B cell (primary cell): Measurements from ENCODE around the gene UQCC3. TPM values are rescaled to one million over a fixed set of nuclear protein-coding genes. Genes with fewer than 3 reads are reported as not detected.

Experiments
- ATAC-seq: fragments of 200-7000 bp; cut with Tn5 transposase; one replicate; pipeline ENCODE4 v1.10.0; 2021; ENCODE audit warnings: low read depth, mild to moderate bottlenecking, moderate number of reproducible peaks, moderate library complexity
- CTCF ChIA-PET: fragments of 350-600 bp; sonication (Branson Sonifier 250); formaldehyde crosslinking; loops from one replicate; lab custom pipeline; 2021; ENCODE audit warnings: antibody characterized with exemption, inconsistent platforms; lab: Charles Lee
- POLR2A ChIA-PET: fragments of 350-600 bp; sonication (Branson Sonifier 250); formaldehyde crosslinking; loops from one replicate; lab custom pipeline; 2021; ENCODE audit warnings: antibody characterized with exemption; lab: Charles Lee
- DNase-seq: peaks from one replicate; pipeline ENCODE4 v3.0.0; 2013
- H2AFZ ChIP-seq: 2 replicates; pipeline ENCODE4 v1.6.1; 2012; ENCODE audit warnings: mild to moderate bottlenecking, low read depth, low read length; ENCODE audit not compliant: insufficient read depth, poor library complexity, severe bottlenecking
- H3K27ac ChIP-seq, 2 donors: 1 replicate in 1 of 2; 2 replicates in 1 of 2; pipeline ENCODE4 v1.5.1; 2012 to 2013; ENCODE audit warnings: low read length in 2 of 2, mild to moderate bottlenecking in 2 of 2, moderate library complexity in 1 of 2
- H3K27me3 ChIP-seq, 4 experiments: fragments of 200-600 bp in 1 of 4; sonication (generic) in 1 of 4; replicated peaks in 1 of 4; 1 replicate in 2 of 4; 2 replicates in 2 of 4; pipeline versions ENCODE4 v1.6.1 to v1.7.0; 2013 to 2016; ENCODE audit warnings: low read length in 3 of 4, mild to moderate bottlenecking in 2 of 4, mixed read lengths in 1 of 4, moderate library complexity in 1 of 4; ENCODE audit not compliant: insufficient read depth in 4 of 4, control insufficient read depth in 3 of 4; ENCODE audit errors: control extremely low read depth in 1 of 4
- H3K36me3 ChIP-seq, 2 experiments: replicated peaks in 1 of 2; 1 replicate in 1 of 2; 2 replicates in 1 of 2; pipeline versions ENCODE4 v1.6.1 to v1.7.1; 2013; ENCODE audit warnings: low read length in 1 of 2; ENCODE audit not compliant: insufficient read depth in 2 of 2, control insufficient read depth in 1 of 2; ENCODE audit errors: control extremely low read depth in 1 of 2, extremely low read depth in 1 of 2
- H3K4me1 ChIP-seq, 2 donors: fragments of 200-600 bp in 1 of 2; sonication (generic) in 1 of 2; 1 replicate in 1 of 2; 2 replicates in 1 of 2; pipeline versions ENCODE4 v1.5.1 to v1.6.1; 2013 to 2017; ENCODE audit warnings: low read length in 2 of 2; ENCODE audit not compliant: control insufficient read depth in 2 of 2, insufficient read depth in 2 of 2
- H3K4me2 ChIP-seq: replicated peaks from 2 replicates; pipeline ENCODE3; 2012; ENCODE audit warnings: mild to moderate bottlenecking, low read depth, low read length; ENCODE audit not compliant: poor library complexity, severe bottlenecking
- H3K4me3 ChIP-seq, 5 experiments: fragments of 200-600 bp in 1 of 5; sonication (generic) in 1 of 5; 1 replicate in 3 of 5; 2 replicates in 2 of 5; pipeline versions ENCODE4 v1.5.1 to v1.7.0; 2011 to 2016; ENCODE audit warnings: low read length in 4 of 5, mild to moderate bottlenecking in 4 of 5, low read depth in 2 of 5, control low read depth in 1 of 5, moderate library complexity in 1 of 5; ENCODE audit not compliant: insufficient read depth in 1 of 5; ENCODE audit errors: control extremely low read depth in 1 of 5, extremely low read depth in 1 of 5
- H3K79me2 ChIP-seq: fragments of 200-600 bp; sonication (generic); one replicate; pipeline ENCODE4 v1.6.0; 2016; ENCODE audit warnings: low read length; ENCODE audit not compliant: control insufficient read depth, insufficient read depth
- H3K9ac ChIP-seq: fragments of 200-600 bp; sonication (generic); 2 replicates; pipeline ENCODE4 v1.6.1; 2017; ENCODE audit warnings: mild to moderate bottlenecking, low read length, moderate library complexity
- H3K9me3 ChIP-seq, 3 donors: one replicate each; pipeline versions ENCODE4 v1.6.1 to v1.7.1; 2013; ENCODE audit warnings: low read length in 2 of 3; ENCODE audit not compliant: control insufficient read depth in 2 of 3, insufficient read depth in 1 of 3; ENCODE audit errors: control extremely low read depth in 1 of 3
- H4K20me1 ChIP-seq: 2 replicates; pipeline ENCODE4 v1.6.0; 2012; ENCODE audit warnings: mild to moderate bottlenecking, low read length; ENCODE audit not compliant: insufficient read depth, control insufficient read depth, poor library complexity, severe bottlenecking
- H3K27ac Mint-ChIP-seq: one replicate; pipeline ENCODE4 v1.8.0; 2021; ENCODE audit warnings: mixed read lengths
- H3K27me3 Mint-ChIP-seq: one replicate; pipeline ENCODE4 v1.8.0; 2021; ENCODE audit warnings: mixed read lengths
- H3K4me1 Mint-ChIP-seq: one replicate; pipeline ENCODE4 v1.8.0; 2021; ENCODE audit warnings: mixed read lengths
- H3K4me3 Mint-ChIP-seq: one replicate; pipeline ENCODE4 v1.8.0; 2021; ENCODE audit warnings: mixed read lengths
- H3K9me3 Mint-ChIP-seq: one replicate; pipeline ENCODE4 v1.8.0; 2022; ENCODE audit warnings: mixed read lengths; ENCODE audit not compliant: insufficient read depth
- CTCF ChIP-seq: fragments of 200-600 bp; IDR thresholded peaks from one replicate; pipeline ENCODE4 v1.8.0; 2022; ENCODE audit warnings: antibody characterized with exemption, mild to moderate bottlenecking
- EZH2 ChIP-seq: IDR thresholded peaks from 2 replicates; pipeline ENCODE4 v1.6.1; 2012; ENCODE audit warnings: borderline replicate concordance, low read depth, mild to moderate bottlenecking, moderate library complexity, low read length; ENCODE audit not compliant: insufficient read depth, poor library complexity, severe bottlenecking
- WGBS: methylation state at CpG from one replicate; pipeline ENCODE4 v1.1.5; 2013; ENCODE audit warnings: missing lambda C conversion rate; ENCODE audit not compliant: insufficient coverage; 5-methylcytosine and 5-hydroxymethylcytosine counted together
- intact Hi-C: fragments of 100-400 bp; cut with micrococcal nuclease; formaldehyde crosslinking; loops from one replicate; pipeline ENCODE4 v1.10.0; 2022
- polyA plus RNA-seq: library from polyadenylated mRNA; depleted of rRNA; stranded (reverse); fragments of >200 nt; gene quantifications from 2 replicates; pipeline ENCODE4 v1.2.3, GENCODE V29; 2012
- small RNA-seq: library from RNA; depleted of rRNA; stranded (forward); fragments of <200 nt; gene quantifications from one replicate; pipeline ENCODE3, GENCODE V24; 2012; ENCODE audit warnings: low replicate concordance, low read depth; ENCODE audit not compliant: insufficient read length
- total RNA-seq, 2 donors: library from RNA; stranded (reverse); fragments of 120-200 nt in 1 of 2; gene quantifications; 1 replicate in 1 of 2; 2 replicates in 1 of 2; pipeline versions ENCODE4 v1.2.3 to v1.2.4, GENCODE V29; 2013 to 2022

Gene UQCC3
- total and polyA plus RNA-seq, 2 donors (not counting 1 experiment from before 2014, with no cell fraction given) = 5.6 to 6.5 TPM

GRCh38 chr11:62721994-62722393 lies 50.5 kb downstream of the UQCC3 start:
- no peak overlapping the region for H3K4me3 ChIP-seq
- H3K36me3 ChIP-seq = peaks cover 7 to 73% of the 10 kb centered on the region in 2 experiments
- no CpG with 5 or more reads among the region's 7 CpGs for WGBS
- ATAC-seq (no peak), DNase-seq (no peak)
- TF ChIP-seq EZH2 = no peak
- TF ChIP-seq CTCF = no peak
- ChIA-PET CTCF (no interaction called here), POLR2A (no interaction called here)
- peaks cover 45% of the 10 kb centered on the region for H3K4me1 Mint-ChIP-seq
- no peak overlapping the region for H2AFZ ChIP-seq
- peaks cover 54% of the 10 kb centered on the region for H4K20me1 ChIP-seq
- no peaks in the 10 kb centered on the region for H3K9me3 Mint-ChIP-seq
- no peak overlapping the region for H3K9ac ChIP-seq
- H3K27ac Mint-ChIP-seq = no peak overlapping the region
- no peak overlapping the region for H3K4me3 Mint-ChIP-seq
- H3K4me2 ChIP-seq = no peak overlapping the region
- H3K27me3 ChIP-seq = no peaks in the 10 kb centered on the region
- no peak overlapping the region for H3K27ac ChIP-seq
- H3K4me1 ChIP-seq = peaks cover 27 to 29% of the 10 kb centered on the region in 2 donors
- intact Hi-C loops = no loop called here
- no peaks in the 10 kb centered on the region for H3K27me3 Mint-ChIP-seq
- H3K9me3 ChIP-seq = no peaks in the 10 kb centered on the region
- H3K79me2 ChIP-seq = peaks cover 97% of the 10 kb centered on the region

Small RNA genes within 50 kb of the gene (small RNA-seq; reads per million reads assigned to genes)
- not detected for gene SNORA57

Other genes starting within 250 kb of the UQCC3 start
- gene AHNAK, start 124.9 kb upstream of the UQCC3 start, total RNA-seq = 228 and 229 TPM in 2 replicates
- gene AHNAK, start 124.9 kb upstream of the UQCC3 start, polyA plus RNA-seq = 58.1 and 63.7 TPM in 2 replicates
- gene EEF1G, start 97.8 kb upstream of the UQCC3 start, total RNA-seq = 1,778 and 1,867 TPM in 2 replicates
- 1,359 and 1,582 TPM in 2 replicates for gene EEF1G, start 97.8 kb upstream of the UQCC3 start, polyA plus RNA-seq
- gene TUT1, start 80.2 kb upstream of the UQCC3 start, total RNA-seq = 33.8 and 47.7 TPM in 2 replicates
- gene TUT1, start 80.2 kb upstream of the UQCC3 start, polyA plus RNA-seq = 31.1 and 31.6 TPM in 2 replicates
- 127 and 139 TPM in 2 replicates for gene MTA2, start 69.8 kb upstream of the UQCC3 start, total RNA-seq
- gene MTA2, start 69.8 kb upstream of the UQCC3 start, polyA plus RNA-seq = 37.2 and 46.9 TPM in 2 replicates
- 127 and 135 TPM in 2 replicates for gene EML3, start 58.9 kb upstream of the UQCC3 start, total RNA-seq
- gene EML3, start 58.9 kb upstream of the UQCC3 start, polyA plus RNA-seq = 128 and 170 TPM in 2 replicates
- gene ROM1, start 58.4 kb upstream of the UQCC3 start, total RNA-seq = 0.68 and 2.0 TPM in 2 replicates
- gene ROM1, start 58.4 kb upstream of the UQCC3 start, polyA plus RNA-seq = 1.3 and 1.7 TPM in 2 replicates
- 63.1 and 66.6 TPM in 2 replicates for gene B3GAT3, start 49.7 kb upstream of the UQCC3 start, total RNA-seq
- gene B3GAT3, start 49.7 kb upstream of the UQCC3 start, polyA plus RNA-seq = 88.9 and 89.3 TPM in 2 replicates
- 190 and 204 TPM in 2 replicates for gene GANAB, start 25.1 kb upstream of the UQCC3 start, total RNA-seq
- gene GANAB, start 25.1 kb upstream of the UQCC3 start, polyA plus RNA-seq = 98.7 and 139 TPM in 2 replicates
- 21.3 and 22.7 TPM in 2 replicates for gene INTS5, start 18.4 kb upstream of the UQCC3 start, total RNA-seq
- gene INTS5, start 18.4 kb upstream of the UQCC3 start, polyA plus RNA-seq = 8.7 and 14.3 TPM in 2 replicates
- gene C11orf98, start 6.5 kb upstream of the UQCC3 start, total RNA-seq = 48.1 and 52.0 TPM in 2 replicates
- 41.5 and 46.3 TPM in 2 replicates for gene C11orf98, start 6.5 kb upstream of the UQCC3 start, polyA plus RNA-seq
- gene CSKMT, start 6.4 kb upstream of the UQCC3 start, total RNA-seq = 57.3 and 78.7 TPM in 2 replicates
- 21.3 and 39.0 TPM in 2 replicates for gene CSKMT, start 6.4 kb upstream of the UQCC3 start, polyA plus RNA-seq
- 32.5 and 33.3 TPM in 2 replicates for gene LBHD1, start 594 bp downstream of the UQCC3 start, total RNA-seq
- gene LBHD1, start 594 bp downstream of the UQCC3 start, polyA plus RNA-seq = 19.3 and 23.3 TPM in 2 replicates
- gene UBXN1, start 7.4 kb downstream of the UQCC3 start, total RNA-seq = 186 and 193 TPM in 2 replicates
- gene UBXN1, start 7.4 kb downstream of the UQCC3 start, polyA plus RNA-seq = 180 and 289 TPM in 2 replicates
- 0.15 and 0.25 TPM in 2 replicates for gene LRRN4CL, start 17.9 kb downstream of the UQCC3 start, total RNA-seq
- gene LRRN4CL, start 17.9 kb downstream of the UQCC3 start, polyA plus RNA-seq = 0.03 TPM in 1 of 2 replicates, not detected in the other
- 49.2 and 56.3 TPM in 2 replicates for gene BSCL2, start 35.8 kb downstream of the UQCC3 start, total RNA-seq
- 38.5 TPM in 2 replicates for gene BSCL2, start 35.8 kb downstream of the UQCC3 start, polyA plus RNA-seq
- gene GNG3, start 36.0 kb downstream of the UQCC3 start, total RNA-seq = 0.95 and 2.1 TPM in 2 replicates
- gene GNG3, start 36.0 kb downstream of the UQCC3 start, polyA plus RNA-seq = 5.5 and 8.0 TPM in 2 replicates
- gene HNRNPUL2, start 55.8 kb downstream of the UQCC3 start, total RNA-seq = 70.4 and 78.2 TPM in 2 replicates
- 14.6 and 15.7 TPM in 2 replicates for gene HNRNPUL2, start 55.8 kb downstream of the UQCC3 start, polyA plus RNA-seq
- gene TTC9C, start 56.8 kb downstream of the UQCC3 start, total RNA-seq = 56.3 and 57.9 TPM in 2 replicates
- 33.5 and 36.7 TPM in 2 replicates for gene TTC9C, start 56.8 kb downstream of the UQCC3 start, polyA plus RNA-seq
- 22.0 and 24.8 TPM in 2 replicates for gene ZBTB3, start 82.5 kb downstream of the UQCC3 start, total RNA-seq
- 3.8 and 8.7 TPM in 2 replicates for gene ZBTB3, start 82.5 kb downstream of the UQCC3 start, polyA plus RNA-seq
- gene POLR2G, start 89.9 kb downstream of the UQCC3 start, total RNA-seq = 76.8 and 78.7 TPM in 2 replicates
- 113 and 129 TPM in 2 replicates for gene POLR2G, start 89.9 kb downstream of the UQCC3 start, polyA plus RNA-seq
- gene TAF6L, start 99.7 kb downstream of the UQCC3 start, total RNA-seq = 43.2 and 48.2 TPM in 2 replicates
- gene TAF6L, start 99.7 kb downstream of the UQCC3 start, polyA plus RNA-seq = 28.2 and 75.1 TPM in 2 replicates
- gene TMEM179B, start 115.7 kb downstream of the UQCC3 start, total RNA-seq = 62.3 and 71.5 TPM in 2 replicates
- 43.2 and 64.3 TPM in 2 replicates for gene TMEM179B, start 115.7 kb downstream of the UQCC3 start, polyA plus RNA-seq
- 15.6 and 16.2 TPM in 2 replicates for gene TMEM223, start 120.3 kb downstream of the UQCC3 start, total RNA-seq
- 6.0 and 12.0 TPM in 2 replicates for gene TMEM223, start 120.3 kb downstream of the UQCC3 start, polyA plus RNA-seq
- gene NXF1, start 133.8 kb downstream of the UQCC3 start, total RNA-seq = 161 TPM in 2 replicates
- gene NXF1, start 133.8 kb downstream of the UQCC3 start, polyA plus RNA-seq = 242 and 262 TPM in 2 replicates
- 98.1 and 99.1 TPM in 2 replicates for gene STX5, start 160.4 kb downstream of the UQCC3 start, total RNA-seq
- gene STX5, start 160.4 kb downstream of the UQCC3 start, polyA plus RNA-seq = 41.0 and 42.1 TPM in 2 replicates
- gene TEX54, start 161.2 kb downstream of the UQCC3 start, total RNA-seq = 1.1 TPM in 1 of 2 replicates, not detected in the other
- not detected in 2 replicates for gene TEX54, start 161.2 kb downstream of the UQCC3 start, polyA plus RNA-seq
- 131 and 136 TPM in 2 replicates for gene WDR74, start 167.9 kb downstream of the UQCC3 start, total RNA-seq
- 122 and 148 TPM in 2 replicates for gene WDR74, start 167.9 kb downstream of the UQCC3 start, polyA plus RNA-seq
- 148 and 175 TPM in 2 replicates for gene SLC3A2, start 209.2 kb downstream of the UQCC3 start, total RNA-seq
- 92.0 and 102 TPM in 2 replicates for gene SLC3A2, start 209.2 kb downstream of the UQCC3 start, polyA plus RNA-seq
- gene CHRM1, start 249.7 kb downstream of the UQCC3 start, total RNA-seq = not detected in 2 replicates
- gene CHRM1, start 249.7 kb downstream of the UQCC3 start, polyA plus RNA-seq = not detected in 2 replicates